Left lung (tissue), 10 donors: Measurements from ENCODE around the gene ENTPD1. TPM values are rescaled to one million over a fixed set of nuclear protein-coding genes. Genes with fewer than 3 reads are reported as not detected.
"Not testable (repeated sequence)": the region's sequence is repeated elsewhere in the genome, so short reads cannot be mapped to it uniquely, and the experiment has no call there.

Experiments
- ATAC-seq: fragments of 200-7000 bp; cut with Tn5 transposase; one replicate; pipeline ENCODE4 v1.9.1; 2020; ENCODE audit warnings: moderate library complexity
- DNase-seq, 4 donors: peaks; one replicate each; pipeline ENCODE4 v3.0.0-alpha.2; 2013 to 2020
- H3K27ac ChIP-seq, 2 donors: fragments of 200-600 bp; sonication (generic) in 1 of 2; one replicate each; pipeline versions ENCODE4 v1.5.0 to v1.8.0; 2020 to 2021
- H3K27me3 ChIP-seq, 2 donors: fragments of 200-600 bp; sonication (generic) in 1 of 2; one replicate each; pipeline versions ENCODE4 v1.5.0 to v1.8.0; 2020 to 2021
- H3K36me3 ChIP-seq, 2 donors: fragments of 200-600 bp; sonication (generic) in 1 of 2; one replicate each; pipeline versions ENCODE4 v1.5.0 to v1.8.0; 2020 to 2021
- H3K4me1 ChIP-seq, 2 donors: fragments of 200-600 bp; one replicate each; pipeline ENCODE4 v1.8.0; 2021
- H3K4me3 ChIP-seq, 2 donors: fragments of 200-600 bp; sonication (generic) in 1 of 2; one replicate each; pipeline versions ENCODE4 v1.5.0 to v1.8.0; 2020 to 2021; ENCODE audit warnings: mild to moderate bottlenecking in 1 of 2
- H3K9me3 ChIP-seq, 2 donors: fragments of 200-600 bp; sonication (generic) in 1 of 2; one replicate each; pipeline versions ENCODE4 v1.5.0 to v1.8.0; 2020 to 2021
- intact Hi-C, 2 donors: fragments of 100-400 bp; cut with DNase I; formaldehyde crosslinking; loops; one replicate each; pipeline versions ENCODE4 v1.11.2 to v1.14.2; 2022
- polyA plus RNA-seq, 6 donors: library from polyadenylated mRNA; unstranded; fragments of 120-200 nt; gene quantifications; one replicate each; pipeline ENCODE4 v1.2.1, GENCODE V29; 2013; ENCODE audit not compliant: insufficient read length in 6 of 6
- total RNA-seq, 2 donors: library from RNA; stranded (reverse); fragmentation: NEBNext Ultra II Directional; extraction: Animal tissue kit (Norgen Biotek cat#: 25700); gene quantifications; one replicate each; pipeline ENCODE4 v1.2.1, GENCODE V29; 2021
- TF ChIP-seq, protein P1 (sequence below), 2 donors: fragments of 200-600 bp; sonication (generic) in 1 of 2; IDR thresholded peaks; one replicate each; pipeline versions ENCODE4 v1.5.0 to v1.8.0; 2021; ENCODE audit warnings: antibody characterized with exemption in 2 of 2
- donor health status: DM: no; HTN: yes; CAD: no.
- donor health status: DM: no; HTN: no; CAD: no.

ENTPD1 gene
- total and polyA plus RNA-seq, 8 donors: 20.2 to 37.6 (median 24.5) TPM

DNA sequence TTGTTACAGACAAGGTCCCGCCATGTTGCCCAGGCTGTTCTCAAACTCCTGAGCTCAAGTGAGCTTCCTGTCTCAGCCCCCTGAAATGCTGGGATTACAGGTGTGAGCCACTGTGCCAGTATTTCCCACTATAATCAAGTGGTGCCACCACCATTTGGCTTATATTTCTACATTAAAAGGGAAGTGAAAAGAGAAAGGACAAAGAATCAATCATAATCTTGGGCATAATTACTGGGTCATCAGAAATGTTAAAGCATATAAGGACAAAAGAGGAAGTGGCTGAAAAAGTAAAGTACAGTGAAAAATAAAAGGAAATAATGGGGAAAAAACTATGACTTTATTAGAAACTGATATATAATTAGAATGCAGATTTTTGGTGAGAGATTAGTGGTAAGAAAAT is 25.7 kb upstream of the ENTPD1 start:
- Histone ChIP-seq H3K9me3 (peaks cover 0 to 20% of the 10 kb centered on the region in 2 donors), H3K4me1 (peaks cover 0 to 28% of the 10 kb centered on the region in 2 donors), H3K4me3 (no peak overlapping the region), H3K27ac (peak overlapping the region in 1 of 2 donors; percentile 66), H3K27me3 (no peaks in the 10 kb centered on the region), H3K36me3 (no peaks in the 10 kb centered on the region)
- no peak for DNase-seq
- no peak for ATAC-seq
- intact Hi-C loops: no loop called here
- TF ChIP-seq, protein P1, sequence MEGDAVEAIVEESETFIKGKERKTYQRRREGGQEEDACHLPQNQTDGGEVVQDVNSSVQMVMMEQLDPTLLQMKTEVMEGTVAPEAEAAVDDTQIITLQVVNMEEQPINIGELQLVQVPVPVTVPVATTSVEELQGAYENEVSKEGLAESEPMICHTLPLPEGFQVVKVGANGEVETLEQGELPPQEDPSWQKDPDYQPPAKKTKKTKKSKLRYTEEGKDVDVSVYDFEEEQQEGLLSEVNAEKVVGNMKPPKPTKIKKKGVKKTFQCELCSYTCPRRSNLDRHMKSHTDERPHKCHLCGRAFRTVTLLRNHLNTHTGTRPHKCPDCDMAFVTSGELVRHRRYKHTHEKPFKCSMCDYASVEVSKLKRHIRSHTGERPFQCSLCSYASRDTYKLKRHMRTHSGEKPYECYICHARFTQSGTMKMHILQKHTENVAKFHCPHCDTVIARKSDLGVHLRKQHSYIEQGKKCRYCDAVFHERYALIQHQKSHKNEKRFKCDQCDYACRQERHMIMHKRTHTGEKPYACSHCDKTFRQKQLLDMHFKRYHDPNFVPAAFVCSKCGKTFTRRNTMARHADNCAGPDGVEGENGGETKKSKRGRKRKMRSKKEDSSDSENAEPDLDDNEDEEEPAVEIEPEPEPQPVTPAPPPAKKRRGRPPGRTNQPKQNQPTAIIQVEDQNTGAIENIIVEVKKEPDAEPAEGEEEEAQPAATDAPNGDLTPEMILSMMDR (IDR thresholded peaks at IDR 0.05): no peak

DNA sequence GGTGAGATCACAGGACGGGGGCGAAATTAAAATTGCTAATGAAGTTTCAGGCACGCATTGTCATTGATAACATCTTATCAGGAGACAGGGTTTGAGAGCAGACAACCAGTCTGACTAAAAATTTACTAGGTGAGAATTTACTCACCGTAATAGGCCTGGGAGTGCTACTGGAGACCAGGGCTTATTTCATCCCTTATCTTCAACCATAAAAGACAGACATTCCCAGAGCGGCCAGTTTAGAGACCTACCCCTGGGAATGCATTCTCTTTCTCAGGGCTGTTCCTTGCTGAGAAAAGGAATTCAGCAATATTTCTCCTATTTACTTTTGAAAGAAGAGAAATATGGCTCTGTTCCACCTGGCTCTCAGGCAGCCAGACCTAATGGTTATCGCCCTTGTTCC is 23.1 kb upstream of the ENTPD1 start:
- H3K36me3 ChIP-seq, H3K4me3 ChIP-seq, DNase-seq, H3K27me3 ChIP-seq, ATAC-seq, H3K27ac ChIP-seq, intact Hi-C loops: not testable (repeated sequence)
- peaks cover 0 to 20% of the 10 kb centered on the region in 2 donors for H3K9me3 ChIP-seq
- peaks cover 0 to 28% of the 10 kb centered on the region in 2 donors for H3K4me1 ChIP-seq

DNA sequence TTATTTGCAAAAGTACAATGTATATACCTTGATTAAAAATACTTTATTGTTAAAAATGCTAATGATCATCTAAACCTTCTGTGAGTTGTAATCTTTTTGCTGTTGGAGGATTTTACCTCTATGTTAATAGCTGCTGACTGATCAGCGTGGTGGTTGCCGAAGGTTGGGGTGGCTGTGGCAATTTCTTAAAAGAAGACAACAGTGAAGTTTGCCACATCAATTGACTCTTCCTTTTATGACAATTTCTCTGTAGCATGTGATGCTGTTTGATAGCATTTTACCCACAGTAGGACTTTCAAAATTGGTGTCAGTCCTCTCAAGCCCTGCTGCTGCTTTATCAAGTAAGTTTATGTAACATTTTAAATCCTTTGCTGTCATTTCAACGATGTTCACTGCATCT is 16.9 kb upstream of the ENTPD1 start:
- Histone ChIP-seq H3K27ac (no peak overlapping the region), H3K36me3 (no peaks in the 10 kb centered on the region), H3K27me3 (no peaks in the 10 kb centered on the region), H3K9me3 (no peaks in the 10 kb centered on the region), H3K4me3 (no peak overlapping the region), H3K4me1 (peaks cover 0 to 22% of the 10 kb centered on the region in 2 donors)
- TF ChIP-seq, protein P1 (IDR thresholded peaks at IDR 0.05): no peak
- DNase-seq (no peak), ATAC-seq (no peak)
- intact Hi-C loops: no loop called here

DNA sequence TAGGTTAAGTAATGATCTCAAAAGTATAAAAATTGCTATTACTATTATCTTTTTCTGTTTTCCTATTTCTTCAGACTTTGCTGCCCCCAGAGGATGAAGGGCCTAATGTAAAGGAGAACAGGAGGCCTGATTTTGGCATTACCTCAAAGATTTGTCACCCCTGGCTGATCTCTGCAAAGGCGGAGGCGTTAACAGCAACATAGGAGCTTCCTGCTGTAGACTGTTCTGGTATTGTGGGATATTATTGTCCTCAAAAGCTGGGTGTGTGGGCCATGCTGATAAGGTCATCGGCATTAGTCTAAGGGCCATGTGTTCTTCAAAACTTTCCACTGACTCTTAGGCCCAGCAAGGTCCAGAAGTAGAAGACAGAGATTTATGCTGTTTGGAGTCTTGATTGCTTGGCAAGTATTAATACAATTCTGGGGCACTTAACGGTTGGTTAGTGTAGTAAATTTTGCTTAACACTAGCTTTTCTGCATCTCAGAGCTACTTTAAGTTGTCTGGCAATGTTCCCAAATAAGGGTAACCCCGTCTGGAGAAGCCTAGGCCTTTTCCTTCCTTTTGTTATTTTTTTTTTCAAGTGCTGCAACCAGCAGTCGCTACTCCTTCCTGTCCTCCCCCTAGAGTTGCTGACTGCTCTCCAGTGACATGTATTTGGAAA is 14.0 kb upstream of the ENTPD1 start:
- TF ChIP-seq, protein P1 (IDR thresholded peaks at IDR 0.05): peak in 1 of 2 donors; percentile 12
- Histone ChIP-seq H3K27me3 (no peaks in the 10 kb centered on the region), H3K27ac (peak overlapping the region; percentile 67 to 74), H3K9me3 (no peaks in the 10 kb centered on the region), H3K4me3 (no peak overlapping the region), H3K36me3 (no peaks in the 10 kb centered on the region), H3K4me1 (peaks cover 0 to 22% of the 10 kb centered on the region in 2 donors)
- intact Hi-C loops: no loop called here
- ATAC-seq: peak; percentile 84
- DNase-seq: peak in 2 of 4 donors; percentile 23 to 45

DNA sequence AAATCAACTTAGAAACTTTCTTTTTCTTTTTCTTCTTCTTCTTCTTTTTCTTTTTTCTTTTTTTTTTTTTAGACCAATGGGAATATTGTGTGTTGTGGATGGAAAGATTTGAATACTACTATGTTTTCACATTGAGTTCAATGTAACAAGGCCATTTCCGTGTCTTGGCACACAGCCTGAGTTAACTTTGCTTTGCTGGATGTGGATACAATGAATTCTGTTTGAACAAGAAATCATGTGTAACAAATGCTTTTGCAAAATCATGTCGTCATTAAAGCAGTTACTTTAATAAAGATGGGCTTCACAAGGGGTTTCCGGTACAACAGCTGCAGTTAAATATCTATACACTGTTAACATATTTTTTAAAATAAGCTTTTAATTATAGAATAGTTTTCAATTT is 13.5 kb upstream of the ENTPD1 start:
- Histone ChIP-seq H3K36me3 (no peaks in the 10 kb centered on the region), H3K27ac (peak overlapping the region; percentile 67 to 74), H3K4me1 (peaks cover 0 to 22% of the 10 kb centered on the region in 2 donors), H3K27me3 (no peaks in the 10 kb centered on the region), H3K4me3 (no peak overlapping the region), H3K9me3 (no peaks in the 10 kb centered on the region)
- ATAC-seq: peak; percentile 63
- TF ChIP-seq, protein P1 (IDR thresholded peaks at IDR 0.05): no peak
- intact Hi-C loops: no loop called here
- DNase-seq: peak in 2 of 4 donors; percentile 31 to 67
